Liver (tissue), 9 donors: ENCODE measurements around the gene DCT. TPM values are rescaled to one million over a fixed set of nuclear protein-coding genes. Genes with fewer than 3 reads are reported as not detected.

ENCODE experiments used
- DNase-seq: peaks from one replicate; pipeline ENCODE4 v3.0.0-alpha.2; 2017; ENCODE audit warnings: low spot score
- H3K27ac ChIP-seq, 2 donors: one replicate each; pipeline ENCODE4 v1.7.0; 2013; ENCODE audit warnings: inconsistent platforms in 2 of 2, low read length in 2 of 2, control low read depth in 1 of 2, low read depth in 1 of 2, mild to moderate bottlenecking in 1 of 2
- H3K27me3 ChIP-seq, 4 donors: one replicate each; pipeline versions ENCODE4 v1.6.1 to v1.7.0; 2013; ENCODE audit warnings: low read length in 3 of 4, inconsistent platforms in 1 of 4, mild to moderate bottlenecking in 1 of 4, moderate library complexity in 1 of 4; ENCODE audit not compliant: control insufficient read depth in 4 of 4, insufficient read depth in 4 of 4
- H3K36me3 ChIP-seq, 4 donors: one replicate each; pipeline versions ENCODE4 v1.6.1 to v1.7.0; 2013; ENCODE audit warnings: low read length in 3 of 4, mild to moderate bottlenecking in 3 of 4, low read depth in 1 of 4, moderate library complexity in 1 of 4; ENCODE audit not compliant: control insufficient read depth in 4 of 4, insufficient read depth in 3 of 4
- H3K4me1 ChIP-seq, 4 donors: one replicate each; pipeline versions ENCODE4 v1.6.1 to v1.7.0; 2013; ENCODE audit warnings: low read length in 3 of 4, mild to moderate bottlenecking in 3 of 4, moderate library complexity in 1 of 4; ENCODE audit not compliant: control insufficient read depth in 4 of 4, insufficient read depth in 4 of 4
- H3K4me3 ChIP-seq, 3 donors: one replicate each; pipeline versions ENCODE4 v1.6.1 to v1.7.0; 2013; ENCODE audit warnings: low read length in 3 of 3, control low read depth in 1 of 3, low read depth in 1 of 3, mild to moderate bottlenecking in 1 of 3
- H3K9ac ChIP-seq, 2 donors: one replicate each; pipeline ENCODE4 v1.7.0; 2013; ENCODE audit warnings: low read length in 2 of 2, mild to moderate bottlenecking in 2 of 2, moderate library complexity in 2 of 2, control low read depth in 1 of 2, low read depth in 1 of 2
- H3K9me3 ChIP-seq, 4 donors: one replicate each; pipeline versions ENCODE4 v1.6.1 to v1.7.0; 2013; ENCODE audit warnings: low read length in 3 of 4; ENCODE audit not compliant: control insufficient read depth in 4 of 4
- EGR1 ChIP-seq, 2 donors: IDR thresholded peaks; 2 replicates each; pipeline ENCODE4 v1.6.1; 2016 to 2018; ENCODE audit warnings: antibody characterized with exemption in 2 of 2, low read depth in 2 of 2
- FOXA1 ChIP-seq: IDR thresholded peaks from 2 replicates; pipeline ENCODE4 v1.6.1; 2016; ENCODE audit warnings: antibody characterized with exemption
- FOXA2 ChIP-seq: IDR thresholded peaks from 2 replicates; pipeline ENCODE4 v1.6.1; 2016; ENCODE audit warnings: antibody characterized with exemption
- GABPA ChIP-seq, 2 donors: IDR thresholded peaks in 1 of 2; conservative IDR thresholded peaks in 1 of 2; 2 replicates each; pipeline ENCODE4 v1.6.1; 2016; ENCODE audit warnings: antibody characterized with exemption in 2 of 2, mild to moderate bottlenecking in 1 of 2, moderate library complexity in 1 of 2
- HNF4G ChIP-seq: IDR thresholded peaks from 2 replicates; pipeline ENCODE4 v1.6.1; 2016; ENCODE audit warnings: antibody characterized with exemption
- JUND ChIP-seq, 2 donors: IDR thresholded peaks; 2 replicates each; pipeline ENCODE4 v1.6.1; 2016; ENCODE audit warnings: antibody characterized with exemption in 2 of 2
- RAD21 ChIP-seq, 2 donors: IDR thresholded peaks; 2 replicates each; pipeline ENCODE4 v1.6.1; 2016; ENCODE audit warnings: antibody characterized with exemption in 2 of 2, mild to moderate bottlenecking in 2 of 2
- RXRA ChIP-seq, 2 donors: IDR thresholded peaks; 2 replicates each; pipeline ENCODE4 v1.6.1; 2017 to 2018; ENCODE audit warnings: antibody characterized with exemption in 2 of 2, mild to moderate bottlenecking in 1 of 2
- TAF1 ChIP-seq: conservative IDR thresholded peaks from 2 replicates; pipeline ENCODE4 v1.6.1; 2016; ENCODE audit warnings: antibody characterized with exemption, mild to moderate bottlenecking
- YY1 ChIP-seq: IDR thresholded peaks from 2 replicates; pipeline ENCODE4 v1.6.1; 2016; ENCODE audit warnings: antibody characterized with exemption, mild to moderate bottlenecking
- WGBS: extraction: QIAGEN DNeasy Blood & Tissue Kit; methylation state at CpG from one replicate; pipeline ENCODE4 v1.1.7; 2013; 5-methylcytosine and 5-hydroxymethylcytosine counted together
- polyA plus RNA-seq, 2 donors: library from polyadenylated mRNA; stranded (reverse) in 1 of 2; unstranded in 1 of 2; fragments of 200-250 nt in 1 of 2; fragments of >200 nt in 1 of 2; fragmentation: Nextera tagmentation in 1 of 2; extraction: Ambion mirVana in 1 of 2; gene quantifications; one replicate each; pipeline versions ENCODE4 v1.2.1 to v1.2.3, GENCODE V29; 2013 to 2015
- total RNA-seq, 2 donors: library from RNA; depleted of rRNA; stranded (reverse); fragments of >200 nt; gene quantifications; one replicate each; pipeline ENCODE4 v1.2.3, GENCODE V29; 2014
- TF ChIP-seq, protein P1 (sequence below): IDR thresholded peaks from 2 replicates; pipeline ENCODE4 v1.6.1; 2016; ENCODE audit warnings: antibody characterized with exemption
- TF ChIP-seq, protein P2 (sequence below): fragments of 150-350 bp; IDR thresholded peaks from 2 replicates; pipeline ENCODE4 v1.5.1; 2017; ENCODE audit warnings: improper control_type of control experiment, low read depth, low read length; ENCODE audit not compliant: missing input control
- TF ChIP-seq, protein P3 (sequence below): IDR thresholded peaks from 2 replicates; pipeline ENCODE4 v1.6.1; 2016; ENCODE audit warnings: antibody characterized with exemption
- TF ChIP-seq, protein P4 (sequence below): IDR thresholded peaks from 2 replicates; pipeline ENCODE4 v1.6.1; 2016; ENCODE audit warnings: antibody characterized with exemption
- TF ChIP-seq, protein P5 (sequence below): IDR thresholded peaks from 2 replicates; pipeline ENCODE4 v1.6.1; 2016; ENCODE audit warnings: antibody characterized with exemption, mild to moderate bottlenecking
- donor health status: healthy.
- donor health status: healthy.
- donor health status: healthy.
- donor health status: healthy.
- donor health status: healthy.

Gene DCT
- total and polyA plus RNA-seq, 4 donors: 0.08 to 0.19 TPM; not detected in 2

DNA sequence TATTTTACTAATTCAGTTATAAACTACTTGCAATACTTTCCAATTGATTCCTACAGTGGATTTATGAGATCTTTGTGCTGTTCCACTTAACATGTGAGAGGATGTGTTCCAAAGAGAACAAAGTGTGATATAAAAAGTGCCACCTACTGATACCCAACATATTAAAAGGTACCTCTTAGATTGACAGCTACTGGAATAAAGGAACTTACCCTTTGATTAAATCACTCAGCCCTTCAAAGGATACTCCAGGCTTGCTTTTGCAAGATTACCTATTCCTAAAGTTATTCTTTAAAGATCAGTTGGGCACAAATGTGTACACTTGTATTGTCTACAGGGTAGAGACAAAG lies 65.9 kb downstream of the DCT start:
- H3K36me3 ChIP-seq: no peaks in the 10 kb centered on the region
- no peaks in the 10 kb centered on the region for H3K4me1 ChIP-seq
- no peak overlapping the region for H3K9ac ChIP-seq
- H3K27ac ChIP-seq: no peak overlapping the region
- H3K9me3 ChIP-seq: no peaks in the 10 kb centered on the region
- H3K27me3 ChIP-seq: no peaks in the 10 kb centered on the region
- TF ChIP-seq FOXA1 (no peak), JUND (IDR thresholded peaks at IDR 0.05) (no peak), TAF1 (no peak), EGR1 (IDR thresholded peaks at IDR 0.05; ENCODE audit: low read depth in 2 of 2) (no peak), RXRA (IDR thresholded peaks at IDR 0.05) (no peak), HNF4G (no peak), RAD21 (IDR thresholded peaks at IDR 0.05) (no peak), FOXA2 (no peak), GABPA (IDR thresholded peaks at IDR 0.05 in 1 of 2, conservative IDR thresholded peaks at IDR 0.05 in 1 of 2) (no peak), YY1 (no peak)
- TF ChIP-seq, protein P1, sequence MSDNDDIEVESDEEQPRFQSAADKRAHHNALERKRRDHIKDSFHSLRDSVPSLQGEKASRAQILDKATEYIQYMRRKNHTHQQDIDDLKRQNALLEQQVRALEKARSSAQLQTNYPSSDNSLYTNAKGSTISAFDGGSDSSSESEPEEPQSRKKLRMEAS: no peak
- TF ChIP-seq, protein P2, sequence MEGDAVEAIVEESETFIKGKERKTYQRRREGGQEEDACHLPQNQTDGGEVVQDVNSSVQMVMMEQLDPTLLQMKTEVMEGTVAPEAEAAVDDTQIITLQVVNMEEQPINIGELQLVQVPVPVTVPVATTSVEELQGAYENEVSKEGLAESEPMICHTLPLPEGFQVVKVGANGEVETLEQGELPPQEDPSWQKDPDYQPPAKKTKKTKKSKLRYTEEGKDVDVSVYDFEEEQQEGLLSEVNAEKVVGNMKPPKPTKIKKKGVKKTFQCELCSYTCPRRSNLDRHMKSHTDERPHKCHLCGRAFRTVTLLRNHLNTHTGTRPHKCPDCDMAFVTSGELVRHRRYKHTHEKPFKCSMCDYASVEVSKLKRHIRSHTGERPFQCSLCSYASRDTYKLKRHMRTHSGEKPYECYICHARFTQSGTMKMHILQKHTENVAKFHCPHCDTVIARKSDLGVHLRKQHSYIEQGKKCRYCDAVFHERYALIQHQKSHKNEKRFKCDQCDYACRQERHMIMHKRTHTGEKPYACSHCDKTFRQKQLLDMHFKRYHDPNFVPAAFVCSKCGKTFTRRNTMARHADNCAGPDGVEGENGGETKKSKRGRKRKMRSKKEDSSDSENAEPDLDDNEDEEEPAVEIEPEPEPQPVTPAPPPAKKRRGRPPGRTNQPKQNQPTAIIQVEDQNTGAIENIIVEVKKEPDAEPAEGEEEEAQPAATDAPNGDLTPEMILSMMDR: no peak
- TF ChIP-seq, protein P3, sequence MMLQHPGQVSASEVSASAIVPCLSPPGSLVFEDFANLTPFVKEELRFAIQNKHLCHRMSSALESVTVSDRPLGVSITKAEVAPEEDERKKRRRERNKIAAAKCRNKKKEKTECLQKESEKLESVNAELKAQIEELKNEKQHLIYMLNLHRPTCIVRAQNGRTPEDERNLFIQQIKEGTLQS: no peak
- TF ChIP-seq, protein P4, sequence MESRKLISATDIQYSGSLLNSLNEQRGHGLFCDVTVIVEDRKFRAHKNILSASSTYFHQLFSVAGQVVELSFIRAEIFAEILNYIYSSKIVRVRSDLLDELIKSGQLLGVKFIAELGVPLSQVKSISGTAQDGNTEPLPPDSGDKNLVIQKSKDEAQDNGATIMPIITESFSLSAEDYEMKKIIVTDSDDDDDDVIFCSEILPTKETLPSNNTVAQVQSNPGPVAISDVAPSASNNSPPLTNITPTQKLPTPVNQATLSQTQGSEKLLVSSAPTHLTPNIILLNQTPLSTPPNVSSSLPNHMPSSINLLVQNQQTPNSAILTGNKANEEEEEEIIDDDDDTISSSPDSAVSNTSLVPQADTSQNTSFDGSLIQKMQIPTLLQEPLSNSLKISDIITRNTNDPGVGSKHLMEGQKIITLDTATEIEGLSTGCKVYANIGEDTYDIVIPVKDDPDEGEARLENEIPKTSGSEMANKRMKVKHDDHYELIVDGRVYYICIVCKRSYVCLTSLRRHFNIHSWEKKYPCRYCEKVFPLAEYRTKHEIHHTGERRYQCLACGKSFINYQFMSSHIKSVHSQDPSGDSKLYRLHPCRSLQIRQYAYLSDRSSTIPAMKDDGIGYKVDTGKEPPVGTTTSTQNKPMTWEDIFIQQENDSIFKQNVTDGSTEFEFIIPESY: no peak
- H3K4me3 ChIP-seq: no peak overlapping the region
- no peak for DNase-seq

DNA sequence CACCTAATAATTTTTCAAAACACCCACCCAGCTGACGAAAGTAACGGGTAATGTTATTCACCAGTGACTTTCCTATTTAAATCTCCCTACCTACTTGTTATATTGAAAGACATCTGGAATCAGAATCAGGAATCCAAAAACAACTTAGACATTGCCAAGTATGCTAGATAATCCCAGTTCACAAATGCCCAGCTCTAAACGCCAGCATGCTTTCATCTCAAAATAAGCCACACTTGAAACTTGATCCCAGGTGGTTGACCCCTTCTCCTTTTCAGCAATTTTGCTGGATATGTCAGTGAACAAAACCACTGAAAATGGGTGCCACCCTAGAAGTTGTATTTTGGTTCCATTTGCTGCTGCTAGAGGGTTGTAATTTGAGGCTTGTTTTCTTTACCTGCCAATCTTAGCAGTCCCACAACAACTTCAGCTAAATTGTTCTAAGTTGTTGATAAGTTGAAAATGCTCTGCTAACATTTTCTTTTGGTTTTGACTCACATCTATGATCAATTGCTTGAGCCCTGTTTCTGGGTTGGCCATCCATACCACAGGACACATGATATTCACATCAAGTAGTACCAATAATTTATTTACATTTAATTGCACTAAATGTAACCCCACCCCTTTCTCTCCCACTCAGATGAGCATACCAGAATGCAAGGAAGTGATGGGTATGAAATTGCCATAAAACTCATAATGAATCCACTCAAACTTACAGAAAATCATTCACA lies 66.4 kb downstream of the DCT start:
- Histone ChIP-seq H3K4me3 (no peak overlapping the region), H3K9ac (no peak overlapping the region), H3K27me3 (no peaks in the 10 kb centered on the region), H3K4me1 (no peaks in the 10 kb centered on the region), H3K9me3 (no peaks in the 10 kb centered on the region), H3K27ac (no peak overlapping the region), H3K36me3 (no peaks in the 10 kb centered on the region)
- WGBS: 80% methylated on average over 3 of the region's 3 CpGs
- DNase-seq: no peak
- TF ChIP-seq HNF4G (no peak), GABPA (IDR thresholded peaks at IDR 0.05 in 1 of 2, conservative IDR thresholded peaks at IDR 0.05 in 1 of 2) (no peak), FOXA1 (no peak), YY1 (no peak), TAF1 (no peak)

DNA sequence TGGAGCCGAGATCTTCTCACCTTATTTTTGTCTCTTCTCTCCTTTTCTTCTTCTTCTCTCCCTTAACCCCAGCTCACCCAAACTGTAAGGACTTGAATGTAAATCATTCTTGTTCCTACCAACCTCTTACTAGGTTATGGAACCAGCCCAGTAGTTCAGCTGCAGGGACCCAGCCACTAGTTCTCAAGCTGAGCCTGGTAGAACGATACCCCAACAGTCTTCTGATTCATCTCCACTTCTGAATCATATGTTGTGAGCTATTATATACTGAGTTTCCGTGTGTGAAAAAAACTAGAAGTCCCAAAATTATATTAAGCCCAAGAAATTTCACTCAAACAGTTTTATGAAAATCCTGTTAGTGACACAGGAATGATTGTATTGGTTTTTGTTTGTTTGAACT lies 67.7 kb downstream of the DCT start:
- no peak overlapping the region for H3K4me3 ChIP-seq
- H3K9me3 ChIP-seq: no peaks in the 10 kb centered on the region
- WGBS: 88% methylated on average over 3 of the region's 3 CpGs
- no peak overlapping the region for H3K9ac ChIP-seq
- no peaks in the 10 kb centered on the region for H3K27me3 ChIP-seq
- no peaks in the 10 kb centered on the region for H3K4me1 ChIP-seq
- H3K27ac ChIP-seq: no peak overlapping the region
- TF ChIP-seq YY1 (no peak), TAF1 (no peak), HNF4G (no peak), JUND (IDR thresholded peaks at IDR 0.05) (no peak), RXRA (IDR thresholded peaks at IDR 0.05) (no peak)
- TF ChIP-seq, protein P5, sequence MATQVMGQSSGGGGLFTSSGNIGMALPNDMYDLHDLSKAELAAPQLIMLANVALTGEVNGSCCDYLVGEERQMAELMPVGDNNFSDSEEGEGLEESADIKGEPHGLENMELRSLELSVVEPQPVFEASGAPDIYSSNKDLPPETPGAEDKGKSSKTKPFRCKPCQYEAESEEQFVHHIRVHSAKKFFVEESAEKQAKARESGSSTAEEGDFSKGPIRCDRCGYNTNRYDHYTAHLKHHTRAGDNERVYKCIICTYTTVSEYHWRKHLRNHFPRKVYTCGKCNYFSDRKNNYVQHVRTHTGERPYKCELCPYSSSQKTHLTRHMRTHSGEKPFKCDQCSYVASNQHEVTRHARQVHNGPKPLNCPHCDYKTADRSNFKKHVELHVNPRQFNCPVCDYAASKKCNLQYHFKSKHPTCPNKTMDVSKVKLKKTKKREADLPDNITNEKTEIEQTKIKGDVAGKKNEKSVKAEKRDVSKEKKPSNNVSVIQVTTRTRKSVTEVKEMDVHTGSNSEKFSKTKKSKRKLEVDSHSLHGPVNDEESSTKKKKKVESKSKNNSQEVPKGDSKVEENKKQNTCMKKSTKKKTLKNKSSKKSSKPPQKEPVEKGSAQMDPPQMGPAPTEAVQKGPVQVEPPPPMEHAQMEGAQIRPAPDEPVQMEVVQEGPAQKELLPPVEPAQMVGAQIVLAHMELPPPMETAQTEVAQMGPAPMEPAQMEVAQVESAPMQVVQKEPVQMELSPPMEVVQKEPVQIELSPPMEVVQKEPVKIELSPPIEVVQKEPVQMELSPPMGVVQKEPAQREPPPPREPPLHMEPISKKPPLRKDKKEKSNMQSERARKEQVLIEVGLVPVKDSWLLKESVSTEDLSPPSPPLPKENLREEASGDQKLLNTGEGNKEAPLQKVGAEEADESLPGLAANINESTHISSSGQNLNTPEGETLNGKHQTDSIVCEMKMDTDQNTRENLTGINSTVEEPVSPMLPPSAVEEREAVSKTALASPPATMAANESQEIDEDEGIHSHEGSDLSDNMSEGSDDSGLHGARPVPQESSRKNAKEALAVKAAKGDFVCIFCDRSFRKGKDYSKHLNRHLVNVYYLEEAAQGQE: no peak
- TF ChIP-seq, protein P4: no peak
- DNase-seq: no peak
- H3K36me3 ChIP-seq: no peaks in the 10 kb centered on the region
